AG10803 (cell line): ENCODE results near the gene AFAP1L1.

Experiments used
- DNase-seq: peaks from one replicate; pipeline ENCODE4 v3.0.0; 2010; ENCODE audit warnings: low read depth
- H3K4me3 ChIP-seq: 2 replicates; pipeline ENCODE4 v1.5.1; 2011; ENCODE audit warnings: mild to moderate bottlenecking, low read length, control low read depth
- CTCF ChIP-seq: conservative IDR thresholded peaks from 2 replicates; pipeline ENCODE4 v1.5.1; 2011; ENCODE audit warnings: mild to moderate bottlenecking, low read length, control low read depth, inconsistent platforms

AFAP1L1 gene

GRCh38 chr5:149302641-149303040, 31.0 kb downstream of the AFAP1L1 start:
- TF ChIP-seq CTCF, result no peak
- H3K4me3 ChIP-seq, result no peak overlapping the region
- DNase-seq, result no peak

GRCh38 chr5:149303210-149303609, 31.6 kb downstream of the AFAP1L1 start:
- DNase-seq, result no peak
- no peak for TF ChIP-seq CTCF

GRCh38 chr5:149304195-149305078, 32.8 kb downstream of the AFAP1L1 start:
- H3K4me3 ChIP-seq, result no peak overlapping the region
- no peak for DNase-seq
- no peak for TF ChIP-seq CTCF

More at GRCh38 chr5:149303210-149303609, 31.6 kb downstream of the AFAP1L1 start:
- no peak overlapping the region for H3K4me3 ChIP-seq

- H3K4me3 ChIP-seq, result no peak overlapping the region
- TF ChIP-seq CTCF, result no peak
- DNase-seq, result no peak
Observed at GRCh38 chr5:149309354-149309753, 37.7 kb downstream of the AFAP1L1 start.

- no peak overlapping the region for H3K4me3 ChIP-seq
- TF ChIP-seq CTCF, result no peak
- no peak for DNase-seq
Observed at GRCh38 chr5:149310488-149310887, 38.8 kb downstream of the AFAP1L1 start.

GRCh38 chr5:149310947-149311658, 39.4 kb downstream of the AFAP1L1 start:
- peak; percentile 57 for DNase-seq
- no peak for TF ChIP-seq CTCF
- H3K4me3 ChIP-seq, result no peak overlapping the region
